Activated CD8-positive, alpha-beta T cell treated with anti-CD3 and anti-CD28 coated beads for 36 hours (primary cell): ENCODE data around the gene FAAH. TPM values are rescaled to one million over a fixed set of nuclear protein-coding genes. Genes with fewer than 3 reads are reported as not detected.

Experiments
- ATAC-seq: fragments of 200-7000 bp; cut with Tn5 transposase; one replicate; pipeline ENCODE4 v1.10.0; 2021; ENCODE audit warnings: mild to moderate bottlenecking, moderate library complexity
- CTCF ChIA-PET: fragments of 350-600 bp; sonication (Branson Sonifier 250); formaldehyde crosslinking; loops from one replicate; lab custom pipeline; 2021; ENCODE audit warnings: antibody characterized with exemption; lab: Charles Lee
- POLR2A ChIA-PET: fragments of 350-600 bp; sonication (Branson Sonifier 250); formaldehyde crosslinking; loops from one replicate; lab custom pipeline; 2021; ENCODE audit warnings: antibody characterized with exemption; lab: Charles Lee
- DNase-seq: peaks from one replicate; pipeline ENCODE4 v3.0.0-alpha.2; 2020
- H3K27ac Mint-ChIP-seq: one replicate; pipeline ENCODE4 v1.8.0; 2021; ENCODE audit warnings: mild to moderate bottlenecking, mixed read lengths
- H3K27me3 Mint-ChIP-seq: one replicate; pipeline ENCODE4 v1.8.0; 2021; ENCODE audit warnings: mixed read lengths
- H3K36me3 Mint-ChIP-seq: one replicate; pipeline ENCODE4 v1.8.0; 2021; ENCODE audit warnings: low read depth, mixed read lengths
- H3K4me1 Mint-ChIP-seq: one replicate; pipeline ENCODE4 v1.8.0; 2021; ENCODE audit warnings: low read depth, mixed read lengths
- H3K4me3 Mint-ChIP-seq: one replicate; pipeline ENCODE4 v1.8.0; 2021; ENCODE audit warnings: mild to moderate bottlenecking, moderate library complexity, mixed read lengths
- H3K9me3 Mint-ChIP-seq: one replicate; pipeline ENCODE4 v1.8.0; 2021; ENCODE audit warnings: mixed read lengths
- CTCF ChIP-seq: fragments of 200-600 bp; IDR thresholded peaks from one replicate; pipeline ENCODE4 v1.8.0; 2022; ENCODE audit warnings: antibody characterized with exemption, mild to moderate bottlenecking
- intact Hi-C: fragments of 100-400 bp; cut with micrococcal nuclease; formaldehyde crosslinking; loops from one replicate; pipeline ENCODE4 v1.10.0; 2022
- total RNA-seq, 2 experiments: library from RNA; stranded (reverse); gene quantifications; one replicate each; pipeline ENCODE4 v1.2.3, GENCODE V29; 2021

FAAH gene
- total RNA-seq, 2 experiments from 2014 or later: 3.0 to 4.7 TPM

GRCh38 chr1:46451948-46452930 is 58.1 kb downstream of the FAAH start:
- no peak for ATAC-seq
- ChIA-PET POLR2A (no interaction called here), CTCF (interaction anchor here (1.2 to 4.7 kb wide), 3 partner anchors 9 to 76 kb away, joined by 5 to 27 read pairs (median 26); no protein-coding TSS in a partner anchor)
- H3K4me1 Mint-ChIP-seq: peaks cover 7% of the 10 kb centered on the region
- intact Hi-C loops: no loop called here
- no peak overlapping the region for H3K4me3 Mint-ChIP-seq
- no peaks in the 10 kb centered on the region for H3K9me3 Mint-ChIP-seq
- no peak for TF ChIP-seq CTCF
- no peaks in the 10 kb centered on the region for H3K36me3 Mint-ChIP-seq
- DNase-seq: no peak
- H3K27me3 Mint-ChIP-seq: peaks cover 38% of the 10 kb centered on the region
- H3K27ac Mint-ChIP-seq: no peak overlapping the region

- ChIA-PET POLR2A (no interaction called here), CTCF (interaction anchor here (4.7 kb wide), 2 partner anchors 12 to 75 kb away, joined by 26 to 27 read pairs; no protein-coding TSS in a partner anchor)
- no peak for ATAC-seq
- Mint-ChIP-seq H3K9me3 (no peaks in the 10 kb centered on the region), H3K36me3 (no peaks in the 10 kb centered on the region), H3K4me1 (peaks cover 4% of the 10 kb centered on the region), H3K27ac (no peak overlapping the region), H3K4me3 (no peak overlapping the region), H3K27me3 (peaks cover 31% of the 10 kb centered on the region)
- TF ChIP-seq CTCF: no peak
- intact Hi-C loops: no loop called here
- DNase-seq: no peak
These were observed 58.8 kb downstream of the FAAH start for GRCh38 chr1:46452931-46453325.

GRCh38 chr1:46453449-46453848 is 59.3 kb downstream of the FAAH start:
- ChIA-PET POLR2A (no interaction called here), CTCF (interaction anchor here (0.8 to 4.7 kb wide), 3 partner anchors 13 to 95 kb away, joined by 4 to 27 read pairs (median 26); no protein-coding TSS in a partner anchor)
- DNase-seq (no peak), ATAC-seq (no peak)
- Mint-ChIP-seq H3K27ac (no peak overlapping the region), H3K4me1 (peaks cover 3% of the 10 kb centered on the region), H3K9me3 (no peaks in the 10 kb centered on the region), H3K27me3 (peaks cover 29% of the 10 kb centered on the region), H3K4me3 (no peak overlapping the region), H3K36me3 (no peaks in the 10 kb centered on the region)
- no peak for TF ChIP-seq CTCF
- intact Hi-C loops: no loop called here

GRCh38 chr1:46455951-46456350 is 61.8 kb downstream of the FAAH start:
- H3K4me1 Mint-ChIP-seq: no peaks in the 10 kb centered on the region
- DNase-seq (no peak), ATAC-seq (no peak)
- no peaks in the 10 kb centered on the region for H3K36me3 Mint-ChIP-seq
- peaks cover 15% of the 10 kb centered on the region for H3K27me3 Mint-ChIP-seq
- intact Hi-C loops: no loop called here
- CTCF ChIA-PET: interaction anchor here (1.5 kb wide), 1 partner anchor 9 kb away, joined by 4 read pairs; no protein-coding TSS in a partner anchor
- H3K27ac Mint-ChIP-seq: no peak overlapping the region
- POLR2A ChIA-PET: no interaction called here
- H3K4me3 Mint-ChIP-seq: no peak overlapping the region
- H3K9me3 Mint-ChIP-seq: no peaks in the 10 kb centered on the region
- TF ChIP-seq CTCF: no peak
